K562 (cell line): Measurements from ENCODE around the gene TMEM87B. TPM values are rescaled to one million over a fixed set of nuclear protein-coding genes. Genes with fewer than 3 reads are reported as not detected.

Experiments used
- BHLHE40 ChIP-seq: IDR thresholded peaks from 2 replicates; pipeline ENCODE4 v1.6.1; 2011; ENCODE audit warnings: low read length, improper control_type of control experiment
- ETV6 ChIP-seq, 3 experiments: fragments of 150-350 bp in 1 of 3; sonication (generic) in 1 of 3; formaldehyde crosslinking in 1 of 3; IDR thresholded peaks; 2 replicates each; pipeline versions ENCODE4 v1.6.1 to v1.8.0; 2014 to 2022; ENCODE audit warnings: borderline replicate concordance in 2 of 3, low read depth in 2 of 3, antibody characterized with exemption in 1 of 3, low read length in 1 of 3, mild to moderate bottlenecking in 1 of 3, missing genetic modification reagents in 1 of 3
- FOXJ3 ChIP-seq: sonication (generic); formaldehyde crosslinking; IDR thresholded peaks from 2 replicates; pipeline ENCODE4 v1.4.0; 2020; ENCODE audit warnings: mild to moderate bottlenecking, missing genetic modification reagents
- FOXK1 ChIP-seq: sonication (generic); formaldehyde crosslinking; IDR thresholded peaks from 2 replicates; pipeline ENCODE4 v1.8.0; 2022; ENCODE audit warnings: missing genetic modification reagents, mild to moderate bottlenecking, borderline replicate concordance
- MAFG ChIP-seq: fragments of 450-650 bp; conservative IDR thresholded peaks from 2 replicates; pipeline ENCODE4 v1.6.1; 2016; ENCODE audit warnings: missing genetic modification characterization, missing compliant biosample characterization
- MGA ChIP-seq: fragments of 450-650 bp; IDR thresholded peaks from 2 replicates; pipeline ENCODE4 v1.6.1; 2016; ENCODE audit warnings: mild to moderate bottlenecking, moderate library complexity
- MYBL2 ChIP-seq, 2 experiments: fragments of 450-650 bp in 1 of 2; sonication (generic) in 1 of 2; formaldehyde crosslinking in 1 of 2; IDR thresholded peaks; 2 replicates each; pipeline versions ENCODE4 v1.6.1 to v1.8.1; 2017 to 2022; ENCODE audit warnings: borderline replicate concordance in 1 of 2, inconsistent platforms in 1 of 2, low read depth in 1 of 2, mild to moderate bottlenecking in 1 of 2, missing genetic modification reagents in 1 of 2, moderate library complexity in 1 of 2
- PHF8 ChIP-seq: fragments of 200-600 bp; sonication (generic); IDR thresholded peaks from 2 replicates; pipeline ENCODE4 v1.6.1; 2012; ENCODE audit warnings: mixed run types, mild to moderate bottlenecking, inconsistent platforms, low read length, moderate library complexity, borderline replicate concordance
- POLR2A ChIP-seq: fragments of 450-650 bp; conservative IDR thresholded peaks from 2 replicates; pipeline ENCODE4 v1.6.1; 2016
- POLR2B ChIP-seq: fragments of 450-650 bp; IDR thresholded peaks from 2 replicates; pipeline ENCODE4 v1.6.1; 2018; ENCODE audit warnings: low read depth; ENCODE audit not compliant: partially characterized antibody
- ZC3H8 ChIP-seq: fragments of 450-650 bp; IDR thresholded peaks from 2 replicates; pipeline ENCODE4 v1.6.1; 2017
- ZNF184 ChIP-seq: sonication (generic); formaldehyde crosslinking; IDR thresholded peaks from 2 replicates; pipeline ENCODE4 v1.5.0; 2020; ENCODE audit warnings: missing genetic modification reagents
- ZNF232 ChIP-seq: sonication (generic); formaldehyde crosslinking; IDR thresholded peaks from 2 replicates; pipeline ENCODE4 v1.8.0; 2022; ENCODE audit warnings: mild to moderate bottlenecking, missing genetic modification reagents
- ZNF239 ChIP-seq: fragments of 250-450 bp; sonication (Bioruptor Pico); IDR thresholded peaks from 2 replicates; pipeline ENCODE4 v1.4.0; 2020; ENCODE audit warnings: mild to moderate bottlenecking
- ZNF274 ChIP-seq: IDR thresholded peaks from 2 replicates; pipeline ENCODE4 v1.6.1; 2011; ENCODE audit warnings: low read depth, mild to moderate bottlenecking, low read length, moderate library complexity, borderline replicate concordance
- ZNF764 ChIP-seq: fragments of 250-450 bp; sonication (Bioruptor Pico); IDR thresholded peaks from 2 replicates; pipeline ENCODE4 v1.4.0; 2020; ENCODE audit warnings: low read depth, mild to moderate bottlenecking, moderate library complexity
- polyA plus RNA-seq, 8 experiments: library from polyadenylated mRNA; depleted of rRNA in 4 of 8; stranded (reverse) in 5 of 8; unstranded in 3 of 8; fragments of >200 nt; fragmentation: Nextera tagmentation in 2 of 8; fragmentation: Illumina TruSeq in 1 of 8; extraction: Ambion mirVana in 2 of 8; extraction: Trizol in 1 of 8; gene quantifications; 2 replicates each; pipeline versions ENCODE4 v1.2.1 to v1.2.3, GENCODE V29; 2011 to 2014; ENCODE audit warnings: inconsistent platforms in 1 of 8, missing spikeins in 1 of 8
- total RNA-seq, 7 experiments: library from RNA; depleted of rRNA in 6 of 7; stranded (reverse); fragments of >200 nt in 6 of 7; fragmentation: Illumina TruSeq in 2 of 7; extraction: Trizol in 2 of 7; gene quantifications; 2 replicates each; pipeline versions ENCODE4 v1.2.1 to v1.2.3, GENCODE V29; 2011 to 2021; ENCODE audit warnings: low replicate concordance in 1 of 7

TMEM87B gene
- total and polyA plus RNA-seq, 9 of the 15 experiments (the other 6 are each of a cell fraction or from before 2014, with no cell fraction given): 3.7 to 17.1 (median 11.0) TPM

GRCh38 chr2:112054847-112055729 lies at the start of gene TMEM87B (continued):
- TF ChIP-seq FOXJ3 (CRISPR knock-in tag) (no peak), ZC3H8 (no peak), PHF8 (peak; percentile 60; the same call in 1 of the 2 replicates), POLR2A (peak; percentile 79), BHLHE40 (peak; percentile 98), ZNF239 (CRISPR knock-in tag) (no peak), ZNF274 (peak; percentile 58; the same call in 1 of the 2 replicates), POLR2B (peak; percentile 79), FOXK1 (CRISPR knock-in tag) (0 out of 2 replicates have a peak, but pooled peaks have one; percentile 53), MAFG (tag) (no peak), ETV6 (IDR thresholded peaks at IDR 0.05; ENCODE audit: borderline replicate concordance in 1 of 2, low read depth in 2 of 2, low read length in 1 of 2) (peak in 1 of 2 experiments; percentile 62; a peak in 1 of 4 replicates), ETV6 (CRISPR knock-in tag; IDR thresholded peaks at IDR 0.05; ENCODE audit: borderline replicate concordance) (no peak), MYBL2 (IDR thresholded peaks at IDR 0.05; ENCODE audit: low read depth) (no peak), MYBL2 (CRISPR knock-in tag; IDR thresholded peaks at IDR 0.05; ENCODE audit: borderline replicate concordance) (no peak), MGA (peak; percentile 86), ZNF764 (no peak), ZNF184 (CRISPR knock-in tag) (no peak), ZNF232 (CRISPR knock-in tag) (no peak)
